Measurements from ENCODE around the gene PLA2R1. TPM values are rescaled to one million over a fixed set of nuclear protein-coding genes. Genes with fewer than 3 reads are reported as not detected.

PLA2R1 gene
- polyA plus RNA-seq, 1 donor from 2014 or later: 0.69 TPM

- no peak overlapping the region for H3K27ac ChIP-seq (ENCODE audit: low read length)
- no peak overlapping the region for H3K4me3 ChIP-seq (ENCODE audit: low read length)
- no peak overlapping the region for H3K9ac ChIP-seq (ENCODE audit: low read length)
- no peaks in the 10 kb centered on the region for H3K79me2 ChIP-seq (replicated peaks; ENCODE audit: insufficient read depth, low read length)
- no peak overlapping the region for H3K4me2 ChIP-seq (ENCODE audit: low read length)
- no peaks in the 10 kb centered on the region for H3K9me3 ChIP-seq (ENCODE audit: low read length)
- H2AFZ ChIP-seq (ENCODE audit: low read depth, low read length): no peak overlapping the region
- H4K20me1 ChIP-seq (ENCODE audit: insufficient read depth): no peaks in the 10 kb centered on the region
- H3K36me3 ChIP-seq (ENCODE audit: insufficient read depth, low read length): no peaks in the 10 kb centered on the region
- TF ChIP-seq EP300 (conservative IDR thresholded peaks at IDR 0.05; ENCODE audit: poor library complexity, severe bottlenecking) (no peak), SMC3 (conservative IDR thresholded peaks at IDR 0.05; ENCODE audit: poor library complexity) (no peak), MXI1 (conservative IDR thresholded peaks at IDR 0.05; ENCODE audit: poor library complexity, severe bottlenecking) (no peak), TAF1 (IDR thresholded peaks at IDR 0.05; ENCODE audit: low read depth) (no peak), EZH2 (IDR thresholded peaks at IDR 0.05; ENCODE audit: borderline replicate concordance, insufficient read depth, low read length, poor library complexity, severe bottlenecking) (no peak), POLR2AphosphoS5 (IDR thresholded peaks at IDR 0.05) (no peak), CTCF (IDR thresholded peaks at IDR 0.05; ENCODE audit: poor library complexity, severe bottlenecking) (no peak), RAD21 (conservative IDR thresholded peaks at IDR 0.05) (no peak), REST (IDR thresholded peaks at IDR 0.05; ENCODE audit: borderline replicate concordance) (no peak)
- no peaks in the 10 kb centered on the region for H3K9me2 ChIP-seq (ENCODE audit: insufficient read depth, low read length)
- peaks cover 17% of the 10 kb centered on the region for H3K27me3 ChIP-seq (ENCODE audit: insufficient read depth, low read depth, low read length)
- no peaks in the 10 kb centered on the region for H3F3A ChIP-seq (ENCODE audit: insufficient read depth, low read length, poor library complexity, severe bottlenecking)
Observed at GRCh38 chr2:159892990-159893810, 169.2 kb downstream of the PLA2R1 start.

GRCh38 chr2:159891917-159892730 lies 170.3 kb downstream of the PLA2R1 start:
- no peaks in the 10 kb centered on the region for H3F3A ChIP-seq (ENCODE audit: insufficient read depth, low read length, poor library complexity, severe bottlenecking)
- H3K27ac ChIP-seq (ENCODE audit: low read length): no peak overlapping the region
- no peaks in the 10 kb centered on the region for H3K79me2 ChIP-seq (replicated peaks; ENCODE audit: insufficient read depth, low read length)
- H3K36me3 ChIP-seq (ENCODE audit: insufficient read depth, low read length): no peaks in the 10 kb centered on the region
- no peak overlapping the region for H3K4me2 ChIP-seq (ENCODE audit: low read length)
- H2AFZ ChIP-seq (ENCODE audit: low read depth, low read length): no peak overlapping the region
- peaks cover 15% of the 10 kb centered on the region for H3K27me3 ChIP-seq (ENCODE audit: insufficient read depth, low read depth, low read length)
- TF ChIP-seq RAD21 (conservative IDR thresholded peaks at IDR 0.05) (no peak), SMC3 (conservative IDR thresholded peaks at IDR 0.05; ENCODE audit: poor library complexity) (no peak), POLR2AphosphoS5 (IDR thresholded peaks at IDR 0.05) (no peak), CTCF (IDR thresholded peaks at IDR 0.05; ENCODE audit: poor library complexity, severe bottlenecking) (no peak)
- no peaks in the 10 kb centered on the region for H3K9me2 ChIP-seq (ENCODE audit: insufficient read depth, low read length)
- no peak overlapping the region for H3K9ac ChIP-seq (ENCODE audit: low read length)
- no peaks in the 10 kb centered on the region for H3K9me3 ChIP-seq (ENCODE audit: low read length)
- no peak overlapping the region for H3K4me3 ChIP-seq (ENCODE audit: low read length)
- no peaks in the 10 kb centered on the region for H4K20me1 ChIP-seq (ENCODE audit: insufficient read depth)

All from neural cell (in vitro differentiated cells).